Activated CD8-positive, alpha-beta T cell treated with anti-CD3 and anti-CD28 coated beads for 36 hours (primary cell): ENCODE data around the gene SMC1A. TPM values are rescaled to one million over a fixed set of nuclear protein-coding genes. Genes with fewer than 3 reads are reported as not detected.
A peak's percentile ranks its signal among the peaks of the same experiment; 100 is the strongest.

Experiments used
- ATAC-seq: fragments of 200-7000 bp; cut with Tn5 transposase; one replicate; pipeline ENCODE4 v1.10.0; 2021; ENCODE audit warnings: mild to moderate bottlenecking, moderate library complexity
- CTCF ChIA-PET: fragments of 350-600 bp; sonication (Branson Sonifier 250); formaldehyde crosslinking; loops from one replicate; lab custom pipeline; 2021; ENCODE audit warnings: antibody characterized with exemption; lab: Charles Lee
- POLR2A ChIA-PET: fragments of 350-600 bp; sonication (Branson Sonifier 250); formaldehyde crosslinking; loops from one replicate; lab custom pipeline; 2021; ENCODE audit warnings: antibody characterized with exemption; lab: Charles Lee
- DNase-seq: peaks from one replicate; pipeline ENCODE4 v3.0.0-alpha.2; 2020
- H3K27ac Mint-ChIP-seq: one replicate; pipeline ENCODE4 v1.8.0; 2021; ENCODE audit warnings: mild to moderate bottlenecking, mixed read lengths
- H3K27me3 Mint-ChIP-seq: one replicate; pipeline ENCODE4 v1.8.0; 2021; ENCODE audit warnings: mixed read lengths
- H3K36me3 Mint-ChIP-seq: one replicate; pipeline ENCODE4 v1.8.0; 2021; ENCODE audit warnings: low read depth, mixed read lengths
- H3K4me1 Mint-ChIP-seq: one replicate; pipeline ENCODE4 v1.8.0; 2021; ENCODE audit warnings: low read depth, mixed read lengths
- H3K4me3 Mint-ChIP-seq: one replicate; pipeline ENCODE4 v1.8.0; 2021; ENCODE audit warnings: mild to moderate bottlenecking, moderate library complexity, mixed read lengths
- H3K9me3 Mint-ChIP-seq: one replicate; pipeline ENCODE4 v1.8.0; 2021; ENCODE audit warnings: mixed read lengths
- CTCF ChIP-seq: fragments of 200-600 bp; IDR thresholded peaks from one replicate; pipeline ENCODE4 v1.8.0; 2022; ENCODE audit warnings: antibody characterized with exemption, mild to moderate bottlenecking
- intact Hi-C: fragments of 100-400 bp; cut with micrococcal nuclease; formaldehyde crosslinking; loops from one replicate; pipeline ENCODE4 v1.10.0; 2022
- total RNA-seq, 2 experiments: library from RNA; stranded (reverse); gene quantifications; one replicate each; pipeline ENCODE4 v1.2.3, GENCODE V29; 2021

The SMC1A gene
- total RNA-seq, 2 experiments from 2014 or later, result 151 to 154 TPM

GRCh38 chrX:53438174-53438831 is 15.8 kb upstream of the SMC1A start:
- Mint-ChIP-seq H3K9me3 (no peaks in the 10 kb centered on the region), H3K4me1 (peaks cover 38% of the 10 kb centered on the region), H3K27me3 (peaks cover 3% of the 10 kb centered on the region), H3K4me3 (no peak overlapping the region), H3K27ac (peak overlapping the region; percentile 34), H3K36me3 (no peaks in the 10 kb centered on the region)
- DNase-seq (no peak), ATAC-seq (no peak)
- no peak for TF ChIP-seq CTCF
- intact Hi-C loops, result no loop called here
- ChIA-PET CTCF (interaction anchor here (0.9 to 3.4 kb wide), 3 partner anchors 120 to 125 kb away, joined by 3 to 21 read pairs (median 4); no protein-coding TSS in a partner anchor), POLR2A (no interaction called here)

- TF ChIP-seq CTCF, result no peak
- H3K27me3 Mint-ChIP-seq, result peaks cover 3% of the 10 kb centered on the region
- H3K36me3 Mint-ChIP-seq, result peaks cover 4% of the 10 kb centered on the region
- DNase-seq (no peak), ATAC-seq (no peak)
- CTCF ChIA-PET, result interaction anchor here (0.7 to 3.4 kb wide), 8 partner anchors 9 to 198 kb away, joined by 3 to 27 read pairs (median 3); partner anchors contain the start of genes RIBC1 and SMC1A
- peak overlapping the region; percentile 38 for H3K27ac Mint-ChIP-seq
- peaks cover 38% of the 10 kb centered on the region for H3K4me1 Mint-ChIP-seq
- H3K4me3 Mint-ChIP-seq, result no peak overlapping the region
- H3K9me3 Mint-ChIP-seq, result no peaks in the 10 kb centered on the region
- intact Hi-C loops, result no loop called here
- POLR2A ChIA-PET, result interaction anchor here (1.0 kb wide), 1 partner anchor 15 kb away, joined by 4 read pairs; no protein-coding TSS in a partner anchor
These were observed 14.8 kb upstream of the SMC1A start for GRCh38 chrX:53437206-53437605.

- peak; percentile 73 for ATAC-seq
- no peaks in the 10 kb centered on the region for H3K9me3 Mint-ChIP-seq
These were observed 13.5 kb upstream of the SMC1A start for GRCh38 chrX:53435997-53436396.

GRCh38 chrX:53433651-53434639 is 11.5 kb upstream of the SMC1A start, which contains the start of gene HSD17B10:
Gene HSD17B10, minus strand, starts transcription at chrX:53434370. Its CDS starts 25 bp downstream, at chrX:53434345.
- peaks cover 11% of the 10 kb centered on the region for H3K36me3 Mint-ChIP-seq
- DNase-seq (peak; percentile 92), ATAC-seq (peak; percentile 95)
- peaks cover 31% of the 10 kb centered on the region for H3K4me1 Mint-ChIP-seq
- peak within 1 kb of the TSS; percentile 90 for H3K27ac Mint-ChIP-seq
- ChIA-PET CTCF (interaction anchor here (0.6 to 2.0 kb wide), 3 partner anchors 11 to 16 kb away, joined by 3 to 9 read pairs (median 8); partner anchors contain the start of genes RIBC1 and SMC1A), POLR2A (interaction anchor here (0.9 to 1.4 kb wide), 2 partner anchors 12 to 13 kb away, joined by 3 to 9 read pairs; partner anchors contain the start of genes RIBC1 and SMC1A)
- intact Hi-C loops, result no loop called here
- H3K27me3 Mint-ChIP-seq, result no peaks in the 10 kb centered on the region
- TF ChIP-seq CTCF, result no peak
- peak within 1 kb of the TSS; percentile 96 for H3K4me3 Mint-ChIP-seq
- no peaks in the 10 kb centered on the region for H3K9me3 Mint-ChIP-seq

More at GRCh38 chrX:53435997-53436396, 13.5 kb upstream of the SMC1A start:
- CTCF ChIA-PET, result interaction anchor here (1.1 to 3.4 kb wide), 8 partner anchors 10 to 197 kb away, joined by 3 to 27 read pairs (median 7); partner anchors contain the start of genes RIBC1 and SMC1A
- peaks cover 10% of the 10 kb centered on the region for H3K36me3 Mint-ChIP-seq
- no peak overlapping the region for H3K27ac Mint-ChIP-seq
- H3K4me1 Mint-ChIP-seq, result peaks cover 38% of the 10 kb centered on the region
- TF ChIP-seq CTCF, result peak; percentile 62
- DNase-seq, result peak; percentile 71
- no peak overlapping the region for H3K4me3 Mint-ChIP-seq
- H3K27me3 Mint-ChIP-seq, result peaks cover 3% of the 10 kb centered on the region
- intact Hi-C loops, result no loop called here
- POLR2A ChIA-PET, result no interaction called here
